Measurements from ENCODE around the gene GAB1.

Gene GAB1

GRCh38 chr4:143336781-143337599 lies at the start of gene GAB1:
Gene GAB1 (plus strand): TSS chr4:143336876. CDS start chr4:143337189, 313 bp downstream.
- DNase-seq = peak; percentile 51

DNA sequence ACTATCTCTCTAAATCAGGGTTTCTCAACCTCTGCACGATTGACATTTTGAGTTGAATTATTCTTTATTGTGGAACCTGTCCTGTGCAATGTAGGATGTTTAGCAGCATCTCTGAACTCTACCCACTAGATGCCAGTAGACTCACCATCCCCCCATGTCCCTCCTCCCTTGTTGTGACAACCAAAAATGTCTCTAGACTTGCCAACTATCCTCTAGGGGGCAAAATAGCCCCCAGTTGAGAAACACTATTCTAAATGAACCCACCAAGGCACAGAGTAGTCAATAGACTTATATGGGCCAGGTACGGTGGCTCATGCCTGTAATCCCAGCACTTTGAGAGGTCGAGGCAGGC lies 49.1 kb upstream of the GAB1 start:
- DNase-seq = no peak

- DNase-seq = no peak
Measured at GRCh38 chr4:143288171-143288570, 48.5 kb upstream of the GAB1 start.

GRCh38 chr4:143289370-143289769 lies 47.3 kb upstream of the GAB1 start:
- no peak for DNase-seq

- no peak for DNase-seq
Measured at GRCh38 chr4:143291314-143291713, 45.4 kb upstream of the GAB1 start.

DNA sequence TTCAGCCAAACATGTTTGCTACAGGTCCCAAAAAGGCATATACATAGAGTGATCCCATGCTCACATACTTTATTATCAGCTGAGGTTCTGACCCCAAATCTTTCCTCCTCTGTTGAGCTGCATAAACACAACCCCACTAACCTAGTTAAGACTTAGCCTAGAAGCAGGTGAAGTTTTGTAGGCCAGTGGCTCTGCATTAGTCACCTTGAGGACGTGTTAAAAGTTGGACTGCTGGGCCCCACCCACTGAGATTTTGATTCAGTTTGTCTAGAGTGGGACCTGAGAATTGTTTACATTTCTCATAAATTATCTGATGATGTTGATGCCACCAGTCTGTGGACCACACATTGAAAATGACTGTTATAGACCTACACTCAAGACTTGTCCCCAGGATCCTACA lies 43.8 kb upstream of the GAB1 start:
- no peak for DNase-seq

DNA sequence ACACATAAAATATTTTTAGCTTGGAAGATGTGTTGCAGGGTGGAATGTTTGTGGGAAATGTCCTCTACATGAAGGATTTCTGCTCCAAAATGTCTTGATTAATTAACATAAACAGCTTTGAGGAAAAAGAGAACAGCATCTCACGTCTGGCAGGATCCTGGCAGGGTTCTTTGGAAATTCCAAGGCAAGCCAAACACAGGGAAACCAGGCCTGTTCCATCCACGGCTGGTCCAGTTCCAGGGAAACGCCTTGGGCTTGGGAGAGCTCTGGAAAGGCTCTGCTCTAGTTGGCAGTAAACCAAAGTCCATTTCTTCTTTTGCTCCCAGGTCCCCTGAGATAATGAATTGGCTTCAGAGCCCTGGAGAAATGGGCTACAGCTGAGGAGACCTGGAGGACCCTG lies 42.4 kb upstream of the GAB1 start:
- DNase-seq = no peak

- no peak for DNase-seq
Measured at GRCh38 chr4:143294710-143295275, 41.9 kb upstream of the GAB1 start.

DNA sequence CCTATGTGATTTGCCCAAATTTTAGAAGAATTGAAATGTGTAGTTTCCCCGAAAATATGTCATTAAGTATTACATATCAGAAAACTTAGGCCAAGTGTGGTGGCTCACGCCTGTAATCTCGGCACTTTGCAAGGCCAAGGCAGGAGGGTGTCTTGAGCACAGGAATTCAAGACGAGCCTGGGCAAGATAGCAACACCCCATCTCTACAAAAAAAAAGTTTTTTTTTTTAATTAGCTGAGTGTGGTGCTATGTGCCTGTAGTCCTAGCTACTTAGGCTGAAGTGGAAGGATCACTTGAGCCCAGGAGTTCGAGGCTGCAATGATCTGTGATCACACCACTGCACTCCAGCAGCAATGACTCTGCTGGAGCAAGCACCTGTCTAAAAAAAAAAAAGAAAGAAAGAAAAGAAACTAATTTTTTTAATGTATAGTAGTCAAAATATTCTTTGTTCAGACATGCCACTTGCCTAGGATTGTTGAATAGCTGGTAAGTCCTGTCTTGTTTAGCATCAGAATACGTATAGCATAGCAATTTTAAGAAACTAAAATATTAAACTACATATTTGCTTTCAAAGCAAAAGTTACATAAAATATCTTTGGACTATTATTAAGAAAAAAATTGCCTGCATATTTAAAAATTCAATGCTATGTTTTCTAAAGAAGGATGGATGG lies 40.1 kb upstream of the GAB1 start:
- no peak for DNase-seq

- no peak for DNase-seq
Measured at GRCh38 chr4:143300860-143301259, 35.8 kb upstream of the GAB1 start.

GRCh38 chr4:143302536-143302935 lies 34.1 kb upstream of the GAB1 start:
- no peak for DNase-seq

DNA sequence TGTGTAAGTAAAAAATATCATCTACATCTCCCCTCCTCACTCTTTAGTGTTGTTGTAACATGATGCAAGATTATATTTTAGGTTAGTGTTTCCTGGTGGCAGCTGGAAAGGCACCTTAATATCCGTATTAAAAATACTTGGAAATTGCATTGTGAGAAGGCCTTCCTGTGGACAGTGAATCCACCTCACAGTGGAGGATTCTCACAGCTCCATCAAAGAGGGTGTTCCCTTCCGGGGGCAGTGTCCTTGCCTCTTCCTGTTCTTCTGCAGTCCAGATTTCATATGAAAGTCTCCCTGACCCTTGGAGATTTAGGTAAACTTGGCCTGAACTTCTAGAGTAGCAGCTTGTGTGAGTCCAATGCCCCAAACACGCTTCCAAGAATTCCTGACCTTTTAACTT lies 29.9 kb upstream of the GAB1 start:
- no peak for DNase-seq

DNA sequence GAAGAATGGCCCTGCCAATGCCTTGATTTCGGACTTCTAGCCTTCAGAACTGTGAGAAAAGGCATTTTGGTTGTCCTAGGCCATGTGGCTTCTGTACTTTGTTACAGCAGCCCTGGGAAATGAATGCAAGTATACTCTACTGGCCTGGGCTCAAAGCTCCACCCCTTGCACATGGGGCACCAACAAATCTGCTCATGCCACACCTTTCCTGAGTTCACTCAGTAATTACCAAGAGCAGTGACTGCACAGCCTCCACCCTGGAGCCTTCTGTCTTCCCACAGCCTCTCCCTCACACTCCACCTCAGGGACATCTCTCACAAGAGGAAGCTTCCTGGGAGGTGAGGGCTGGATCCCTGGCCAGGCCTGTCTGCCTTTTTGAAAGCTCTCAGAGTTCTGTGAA lies 29.1 kb upstream of the GAB1 start:
- no peak for DNase-seq

DNA sequence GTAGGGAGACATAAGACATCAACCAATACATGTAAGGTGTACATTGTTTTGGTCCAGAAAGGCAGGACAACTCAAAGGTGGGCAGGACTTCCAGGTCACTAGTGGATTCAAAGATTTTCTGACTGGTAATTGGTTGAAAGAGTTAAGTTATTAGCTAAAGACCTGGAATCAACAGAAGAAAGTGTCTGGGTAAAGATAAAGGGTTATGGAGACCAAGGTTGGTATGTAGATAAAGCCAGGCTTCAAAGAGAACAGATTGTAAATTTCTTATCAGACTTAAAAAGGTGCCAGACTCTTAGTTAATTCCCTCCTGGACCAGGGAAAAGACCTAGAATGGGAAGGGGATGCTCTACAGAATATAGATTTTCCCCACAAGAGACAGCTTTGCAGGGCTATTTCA lies 28.3 kb upstream of the GAB1 start:
- no peak for DNase-seq

DNA sequence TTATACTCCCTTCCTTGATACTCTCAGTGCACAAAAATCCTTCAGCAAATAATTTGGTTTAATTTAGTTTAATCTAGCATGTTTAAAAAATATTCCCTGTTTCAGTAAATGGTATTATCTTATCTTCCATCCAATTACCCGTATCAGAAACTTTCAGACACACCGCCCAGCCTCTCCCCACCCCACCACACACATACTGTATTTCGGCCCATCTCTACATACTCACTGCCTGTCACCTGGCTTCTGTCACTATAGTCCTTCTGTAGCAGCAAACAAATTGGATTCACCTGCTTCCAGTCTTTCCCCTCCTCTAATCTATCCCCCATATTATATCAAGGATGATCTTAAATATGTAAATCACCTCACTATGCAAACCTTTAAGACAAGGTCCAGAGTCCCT lies 24.8 kb upstream of the GAB1 start:
- no peak for DNase-seq

DNA sequence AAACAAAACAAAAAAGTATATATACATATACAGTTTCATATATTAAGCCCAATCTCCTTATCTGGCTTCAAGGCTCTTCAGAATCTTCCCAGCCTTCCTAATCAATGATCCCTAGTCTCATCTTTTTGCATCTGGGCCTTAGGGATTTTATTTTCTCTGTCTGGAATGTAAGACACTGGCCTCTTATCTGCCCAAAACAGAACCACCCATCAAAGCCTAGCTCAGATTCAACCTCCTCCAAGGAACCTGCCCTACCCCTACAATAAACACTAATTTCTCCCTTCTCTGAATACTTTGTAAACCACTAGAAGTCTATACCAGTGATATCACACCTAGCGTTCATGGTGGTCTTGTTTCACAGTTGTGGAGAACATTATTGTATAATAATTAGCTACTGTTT lies 23.2 kb upstream of the GAB1 start:
- DNase-seq = no peak

GRCh38 chr4:143313996-143314395 lies 22.7 kb upstream of the GAB1 start:
- no peak for DNase-seq

GRCh38 chr4:143320113-143320512 lies 16.6 kb upstream of the GAB1 start:
- DNase-seq = no peak

GRCh38 chr4:143326735-143327134 lies 9.9 kb upstream of the GAB1 start:
- no peak for DNase-seq

- DNase-seq = no peak
Measured at GRCh38 chr4:143329985-143330384, 6.7 kb upstream of the GAB1 start.

- peak; percentile 50 for DNase-seq
Measured at GRCh38 chr4:143335979-143336780, 496 bp upstream of the GAB1 start.

DNA sequence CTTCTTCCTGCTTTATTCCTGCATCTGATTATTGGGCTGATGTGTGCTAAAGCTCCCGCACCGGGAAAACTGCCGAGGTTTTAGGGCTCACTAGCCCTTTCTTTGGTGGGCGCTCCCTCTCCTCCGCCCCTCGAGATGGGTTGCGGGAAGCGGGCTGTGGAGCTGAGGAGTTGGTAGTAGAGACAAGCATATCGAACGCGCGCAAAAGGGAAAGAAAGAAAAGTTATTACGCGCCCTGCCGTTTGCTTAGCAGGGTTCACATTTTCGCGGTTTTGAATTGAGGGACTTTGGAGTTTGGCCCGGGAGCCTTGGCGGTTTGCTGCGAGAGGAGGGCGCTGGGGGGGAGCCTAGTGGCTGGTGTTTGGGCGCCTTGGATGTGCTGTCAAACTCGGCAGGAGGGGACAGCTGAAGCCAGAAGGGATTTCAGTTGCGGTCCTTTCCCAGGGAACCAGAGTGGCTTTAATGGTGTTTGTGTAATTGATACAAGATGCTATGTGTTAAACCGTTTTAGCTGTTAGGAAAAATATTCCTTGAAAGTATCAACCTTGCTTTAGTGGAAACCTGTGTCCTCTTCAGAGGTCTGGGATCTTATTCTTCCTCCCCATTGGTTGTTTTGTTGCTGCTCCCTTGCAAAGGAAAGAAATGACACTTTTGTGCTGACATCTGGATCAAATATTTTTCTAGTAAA lies 1.1 kb downstream of the GAB1 start:
- no peak for DNase-seq

GRCh38 chr4:143338313-143338712 lies 1.6 kb downstream of the GAB1 start:
- DNase-seq = no peak
